ENCODE measurements around the gene OBP2B.
"Not testable (repeated sequence)": the region's sequence is repeated elsewhere in the genome, so short reads cannot be mapped to it uniquely, and the experiment has no call there.

OBP2B gene, protein sequence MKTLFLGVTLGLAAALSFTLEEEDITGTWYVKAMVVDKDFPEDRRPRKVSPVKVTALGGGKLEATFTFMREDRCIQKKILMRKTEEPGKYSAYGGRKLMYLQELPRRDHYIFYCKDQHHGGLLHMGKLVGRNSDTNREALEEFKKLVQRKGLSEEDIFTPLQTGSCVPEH

DNA sequence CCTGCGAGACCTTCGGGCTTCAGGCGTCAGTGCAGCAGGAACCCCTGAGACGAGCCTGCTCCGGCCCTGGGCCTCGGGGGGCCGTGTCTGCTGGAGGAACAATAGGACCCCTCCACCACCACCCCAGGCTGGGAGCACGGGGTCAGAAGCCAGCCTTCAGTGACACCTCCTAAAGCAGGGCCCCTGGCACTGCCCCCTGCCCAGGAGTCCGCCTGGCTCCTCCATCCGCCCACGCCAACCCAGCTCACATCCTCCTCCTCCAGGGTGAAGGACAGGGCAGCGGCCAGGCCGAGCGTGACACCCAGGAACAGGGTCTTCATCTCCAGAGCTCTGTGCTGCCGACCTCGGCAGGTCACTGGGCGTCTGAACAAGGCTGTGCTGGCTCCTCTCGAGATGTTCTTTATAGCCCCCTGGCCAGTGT is at the start of gene OBP2B:
OBP2B (minus strand) TSS at position 371 of the 421 bp plus-strand sequence; CDS start at position 320, 51 bp downstream.
- not testable (repeated sequence) for DNase-seq

DNA sequence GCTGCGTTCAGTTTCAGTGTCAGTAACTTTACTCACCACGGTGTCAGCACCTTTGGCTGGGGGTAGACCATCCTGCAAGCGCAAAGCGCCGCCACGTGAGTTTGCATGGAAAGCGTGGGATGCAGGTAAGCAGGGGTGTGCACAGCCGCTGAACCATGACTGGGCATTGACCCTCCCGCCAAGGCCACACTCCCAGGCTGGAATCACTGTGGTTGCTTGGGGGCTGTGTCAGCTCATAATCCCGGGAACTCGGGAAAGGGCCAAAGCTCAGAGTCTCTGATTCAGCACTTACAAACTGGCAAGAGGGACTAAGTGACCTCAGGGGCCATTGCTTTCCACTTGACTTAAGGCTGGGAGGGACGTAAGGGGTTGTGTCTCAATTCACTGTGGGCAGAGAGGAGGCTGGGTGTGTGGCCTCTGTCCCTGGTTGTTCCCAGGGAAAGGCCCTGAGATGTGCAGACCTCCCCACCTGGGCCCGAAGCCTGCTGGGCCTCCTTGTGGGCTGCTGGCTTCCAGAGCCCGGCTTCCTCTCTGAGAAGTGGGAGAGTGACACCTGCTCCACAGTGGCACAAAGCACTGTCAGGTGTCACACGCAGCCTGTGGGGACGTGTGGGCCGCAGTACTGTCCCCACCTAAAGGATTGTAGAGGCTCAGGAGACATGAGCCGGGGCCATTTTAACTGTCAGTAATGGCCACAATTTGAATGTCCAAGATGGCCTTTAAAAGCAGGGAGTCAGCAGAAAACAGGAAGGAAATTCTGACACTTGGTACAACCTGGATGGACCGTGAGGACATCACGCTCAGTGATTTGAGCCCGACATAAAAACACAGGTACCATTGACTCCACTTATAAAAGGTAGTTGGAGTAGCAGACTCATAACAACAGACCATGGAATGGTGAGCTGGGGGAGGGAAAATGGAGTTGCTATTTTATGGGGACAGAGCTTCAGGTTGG is 49.3 kb upstream of the OBP2B start:
- DNase-seq = no peak

DNA sequence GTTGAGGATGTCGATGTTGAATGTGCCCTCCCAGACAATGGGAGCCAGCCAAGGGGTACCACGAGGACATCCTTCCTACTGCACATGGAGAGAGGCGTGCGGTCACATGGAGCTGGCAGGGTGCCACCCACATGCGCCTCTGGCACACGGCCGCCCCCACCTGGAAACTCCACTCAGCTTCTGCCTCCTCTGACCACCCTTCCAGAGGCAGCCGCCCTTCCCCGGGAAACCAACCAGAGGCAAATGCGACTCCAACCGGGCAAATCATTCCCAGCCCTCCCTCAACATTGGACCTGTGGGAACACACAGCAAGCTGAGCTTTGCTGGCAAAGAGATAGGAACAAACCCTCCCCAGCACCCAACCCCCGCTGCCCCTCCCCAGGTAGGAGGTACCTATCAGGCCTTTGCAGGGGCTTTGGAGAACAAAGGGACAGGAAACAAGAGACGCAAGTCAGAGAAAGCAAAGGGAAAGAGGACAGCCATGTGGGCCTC is 48.5 kb upstream of the OBP2B start:
- no peak for DNase-seq

DNA sequence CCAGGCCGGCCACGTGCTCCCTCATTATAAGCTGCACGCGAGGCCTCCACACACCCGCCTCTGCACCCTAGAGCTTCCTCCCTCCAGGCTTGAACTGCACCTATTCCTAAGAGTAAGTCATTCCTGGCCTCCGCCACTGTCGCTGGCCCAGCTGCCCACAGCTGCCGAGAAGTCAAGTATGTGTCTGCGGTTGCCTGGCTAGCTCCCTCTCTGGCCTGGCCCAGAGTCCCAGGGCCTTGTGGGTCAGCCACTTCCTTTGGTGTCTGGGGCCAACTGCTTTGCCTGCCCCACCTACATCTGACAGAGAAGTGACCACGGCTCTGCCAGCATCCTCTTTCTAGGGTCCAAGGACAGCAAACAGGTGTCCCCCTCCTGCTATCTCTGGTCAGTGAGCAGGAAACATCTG is 47.6 kb upstream of the OBP2B start:
- no peak for DNase-seq

DNA sequence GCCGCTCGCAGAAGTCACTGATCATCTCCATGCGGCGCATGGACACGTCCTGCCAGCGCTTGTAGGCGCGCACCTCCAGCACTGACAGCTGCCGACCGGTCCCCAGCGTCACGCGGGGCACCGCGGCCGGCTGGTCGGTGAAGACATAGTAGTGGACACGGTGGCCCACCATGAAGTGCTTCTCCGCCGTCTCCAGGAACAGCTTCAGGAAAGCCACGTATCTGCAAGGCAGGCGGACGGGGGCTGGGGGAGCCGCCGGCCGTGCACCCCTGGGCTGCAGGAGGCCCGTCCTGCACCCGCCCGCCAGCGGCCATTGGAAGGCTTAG is 47.0 kb upstream of the OBP2B start:
- no peak for DNase-seq

DNA sequence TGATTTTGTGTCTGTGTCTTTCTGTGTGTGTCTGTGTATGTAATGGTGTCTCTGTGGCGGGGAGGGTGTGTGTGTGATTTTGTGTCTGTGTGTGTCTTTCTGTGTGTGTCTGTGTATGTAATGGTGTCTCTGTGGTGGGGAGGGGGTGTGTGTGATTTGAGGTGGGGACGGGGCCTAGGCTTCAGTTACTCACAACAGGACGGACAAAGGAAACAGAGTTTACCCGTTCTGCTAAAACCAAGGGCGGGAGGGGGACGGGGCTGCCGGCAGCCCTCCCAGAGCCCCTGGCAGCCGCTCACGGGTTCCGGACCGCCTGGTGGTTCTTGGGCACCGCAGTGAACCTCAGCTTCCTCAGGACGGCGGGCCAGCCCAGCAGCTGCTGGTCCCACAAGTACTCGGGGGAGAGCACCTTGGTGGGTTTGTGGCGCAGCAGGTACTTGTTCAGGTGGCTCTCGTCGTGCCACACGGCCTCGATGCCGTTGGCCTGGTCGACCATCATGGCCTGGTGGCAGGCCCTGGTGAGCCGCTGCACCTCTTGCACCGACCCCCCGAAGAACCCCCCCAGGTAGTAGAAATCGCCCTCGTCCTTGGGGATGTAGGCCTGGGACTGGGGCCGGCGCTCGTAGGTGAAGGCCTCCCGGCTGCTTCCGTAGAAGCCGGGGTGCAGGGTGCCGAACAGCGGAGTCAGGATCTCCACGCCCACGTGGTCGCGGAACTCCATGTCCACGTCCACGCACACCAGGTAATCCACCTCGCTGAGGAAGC is 46.5 kb upstream of the OBP2B start:
- no peak for DNase-seq

DNA sequence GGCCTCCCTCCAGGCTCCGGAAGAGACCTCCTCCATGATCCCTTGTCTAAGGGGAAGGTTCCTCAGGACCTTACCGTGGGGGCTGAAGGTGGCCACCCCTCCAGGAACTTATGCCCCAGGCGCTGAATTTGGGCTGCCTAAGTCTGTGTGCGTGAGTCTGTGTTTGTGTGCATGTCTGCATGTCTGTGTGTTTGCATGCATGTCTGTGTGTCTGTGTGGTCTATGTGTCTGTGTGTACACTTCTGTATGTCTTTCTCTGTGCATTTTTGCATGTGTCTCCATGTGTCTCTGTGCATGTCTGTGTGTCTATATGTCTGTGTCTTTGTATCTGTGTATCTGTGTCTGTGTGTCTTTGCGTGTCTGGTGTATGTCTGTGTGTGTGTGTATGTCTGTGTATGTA is 45.4 kb upstream of the OBP2B start:
- no peak for DNase-seq

DNA sequence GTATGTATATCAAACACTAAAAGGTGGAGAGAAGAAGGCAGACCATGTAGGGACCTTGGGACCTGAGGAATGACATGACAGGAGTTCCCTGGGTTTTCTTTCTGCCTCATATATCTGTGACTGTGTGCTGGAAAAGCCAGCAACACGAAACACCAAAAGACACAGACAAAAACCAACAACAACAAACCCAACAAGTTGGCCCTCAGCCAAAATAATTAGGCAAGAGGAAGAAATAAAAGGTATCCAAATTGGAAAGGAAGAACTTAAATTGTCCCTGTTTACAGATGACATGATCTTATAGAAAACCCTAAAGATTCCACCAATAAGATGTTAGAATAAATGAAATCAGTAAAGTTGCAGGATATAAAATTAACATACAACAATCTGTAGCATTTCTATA is 44.2 kb upstream of the OBP2B start:
- DNase-seq = no peak

DNA sequence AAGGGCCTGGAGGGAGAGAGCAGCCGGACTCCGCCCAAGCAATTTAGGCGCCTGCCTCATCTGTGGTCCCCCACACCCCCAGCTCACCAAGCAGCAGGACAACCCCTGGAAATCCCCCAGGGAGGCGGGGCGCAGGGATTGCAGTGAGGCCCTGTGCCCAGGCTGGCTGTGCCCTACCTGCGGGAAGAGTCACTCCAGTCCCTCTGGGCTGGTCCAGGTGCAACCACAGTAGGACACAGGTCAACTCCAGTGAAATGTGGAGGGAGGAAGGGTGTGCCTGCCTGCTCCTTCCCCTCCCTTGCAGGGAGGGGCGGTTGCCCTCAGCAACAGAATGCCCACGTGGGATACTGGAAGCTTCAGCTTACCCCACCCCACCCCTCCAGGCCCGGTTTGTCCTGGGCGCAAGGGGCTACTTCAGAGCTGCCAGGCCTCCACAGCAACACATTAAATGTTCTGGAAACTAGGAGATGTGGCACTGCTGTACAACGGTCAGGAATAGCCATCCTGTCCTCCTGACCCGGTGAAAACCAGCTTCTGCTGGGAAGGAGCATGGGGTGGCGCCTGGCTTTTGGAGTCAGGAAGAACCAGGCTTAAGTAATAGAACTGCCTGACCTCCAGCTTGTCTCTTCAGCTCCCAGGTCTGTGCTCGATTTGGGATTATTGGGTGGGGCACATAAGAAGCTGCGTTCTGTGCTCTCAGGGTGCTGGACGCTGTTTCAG is 43.4 kb upstream of the OBP2B start:
- no peak for DNase-seq

DNA sequence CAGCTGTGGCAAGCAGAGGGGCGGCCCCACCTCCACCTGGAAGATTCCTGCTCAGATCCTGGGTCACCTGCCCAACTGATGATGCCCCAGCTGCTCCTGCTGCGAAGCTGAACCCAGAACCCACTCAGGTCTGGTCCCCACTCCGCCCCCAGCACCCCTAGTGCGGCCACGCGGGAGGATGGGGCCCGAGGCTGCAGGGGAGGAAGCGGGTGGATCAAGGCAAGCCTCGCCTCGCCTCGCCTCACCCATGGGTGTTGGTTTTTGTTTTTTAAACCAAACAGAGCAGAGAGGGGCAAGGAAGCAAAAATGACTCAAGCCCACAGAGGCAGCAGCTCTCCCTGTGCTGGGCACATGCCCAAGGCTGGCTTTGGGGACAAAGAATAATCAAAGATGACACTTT is 42.7 kb upstream of the OBP2B start:
- DNase-seq = no peak

DNA sequence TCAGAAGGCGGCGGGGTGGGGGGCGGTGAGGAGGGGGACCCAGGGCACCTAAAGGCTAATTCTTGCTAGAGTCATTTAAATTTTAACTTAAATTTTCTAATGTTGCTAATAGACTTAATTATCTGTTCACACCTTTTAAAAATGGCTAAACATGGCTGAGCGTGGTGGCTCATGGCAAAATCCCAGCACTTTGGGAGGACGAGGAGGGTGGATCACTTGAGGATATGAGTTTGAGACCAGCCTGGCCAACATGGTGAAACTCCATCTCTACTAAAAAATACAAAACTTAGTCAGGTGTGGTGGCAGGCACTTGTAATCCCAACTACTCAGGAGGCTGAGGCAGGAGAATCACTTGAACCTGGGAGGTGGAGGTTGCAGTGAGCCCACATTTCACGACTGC is 42.2 kb upstream of the OBP2B start:
- not testable (repeated sequence) for DNase-seq

DNA sequence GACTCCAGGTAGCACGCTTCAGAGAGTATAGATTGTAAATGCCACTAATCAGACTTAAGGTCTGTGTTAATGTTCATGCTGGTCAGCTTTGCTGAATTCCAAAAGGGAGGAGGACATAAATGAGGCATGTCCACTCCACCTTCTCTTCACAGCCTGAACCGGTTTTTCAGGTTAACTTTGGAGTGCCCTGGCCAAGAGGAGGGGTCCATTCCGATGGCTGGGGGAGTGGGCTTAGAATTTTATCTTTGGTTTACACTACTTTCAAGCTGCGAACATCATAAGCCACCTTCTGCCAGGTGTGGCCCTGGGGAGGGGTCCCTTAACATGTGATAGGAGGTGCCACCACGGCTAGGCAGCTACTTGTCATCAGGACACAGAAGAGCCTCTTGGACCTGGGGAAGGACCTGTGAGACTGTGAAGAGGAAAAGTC is 41.7 kb upstream of the OBP2B start:
- DNase-seq = no peak

DNA sequence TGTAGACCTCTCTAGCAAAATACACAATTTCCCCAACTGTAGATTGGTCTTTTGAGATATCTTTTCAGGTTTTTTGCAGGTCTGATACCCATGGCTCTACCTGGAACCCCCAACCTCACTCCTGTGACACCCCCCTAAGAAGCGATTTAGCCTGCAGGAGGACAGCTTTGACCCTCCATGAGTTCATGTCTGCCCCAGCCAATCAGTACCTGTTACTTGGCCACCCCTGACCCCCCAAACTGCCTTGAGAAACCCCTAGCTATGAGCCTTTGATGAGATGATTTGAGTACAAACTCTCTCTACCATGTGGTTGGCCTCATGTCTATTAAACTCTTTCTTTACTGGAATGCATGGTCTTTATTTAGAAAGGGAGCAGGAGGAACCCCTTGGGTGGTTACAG is 40.3 kb upstream of the OBP2B start:
- no peak for DNase-seq

DNA sequence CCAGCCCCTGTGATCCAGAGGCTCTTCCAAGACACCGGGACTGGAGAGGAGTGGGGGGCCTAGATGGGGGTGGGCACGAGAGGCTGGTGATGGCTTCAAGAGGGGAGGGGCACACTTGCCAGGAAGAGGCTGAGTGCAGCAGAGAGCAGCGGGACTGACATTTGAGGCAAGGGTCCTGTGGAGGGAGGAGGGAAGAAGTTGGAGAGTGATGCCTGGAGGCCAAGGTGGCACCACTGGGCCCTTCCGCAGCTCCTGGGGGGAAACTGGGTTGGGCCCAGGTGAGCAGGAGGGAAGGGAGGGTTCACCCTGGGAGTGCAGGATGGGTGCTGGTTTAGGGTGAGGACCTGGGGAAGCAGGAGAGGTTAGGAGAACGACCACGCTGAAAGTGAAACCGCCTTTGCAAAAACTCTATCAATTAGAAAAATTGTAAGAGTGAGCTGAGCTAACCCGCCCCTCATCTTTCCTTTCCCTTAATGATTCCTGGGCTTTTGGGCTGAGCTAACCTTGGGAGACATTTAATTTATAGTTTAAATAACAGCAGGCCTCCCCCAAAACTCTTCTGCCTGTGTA is 39.8 kb upstream of the OBP2B start:
- no peak for DNase-seq

DNA sequence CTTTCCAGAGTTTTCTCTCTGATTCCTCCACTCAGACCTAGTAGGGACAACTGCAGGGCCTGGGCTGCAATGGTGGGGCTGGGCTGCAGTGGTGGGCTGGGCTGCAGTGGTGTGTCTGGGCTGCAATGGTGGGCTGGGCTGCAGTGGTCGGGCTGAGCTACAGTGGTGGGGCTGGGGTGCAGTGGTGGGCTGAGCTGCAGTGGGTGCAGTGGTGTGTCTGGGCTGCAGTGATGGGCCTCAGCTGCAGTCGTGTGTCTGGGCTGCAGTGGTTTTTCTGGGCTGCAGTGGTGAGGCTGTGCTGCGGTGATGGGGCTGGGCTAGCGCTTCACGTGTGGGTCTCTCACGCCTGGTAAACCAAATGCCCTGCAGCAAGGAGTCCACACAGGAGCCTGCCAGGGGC is 38.6 kb upstream of the OBP2B start:
- no peak for DNase-seq

DNA sequence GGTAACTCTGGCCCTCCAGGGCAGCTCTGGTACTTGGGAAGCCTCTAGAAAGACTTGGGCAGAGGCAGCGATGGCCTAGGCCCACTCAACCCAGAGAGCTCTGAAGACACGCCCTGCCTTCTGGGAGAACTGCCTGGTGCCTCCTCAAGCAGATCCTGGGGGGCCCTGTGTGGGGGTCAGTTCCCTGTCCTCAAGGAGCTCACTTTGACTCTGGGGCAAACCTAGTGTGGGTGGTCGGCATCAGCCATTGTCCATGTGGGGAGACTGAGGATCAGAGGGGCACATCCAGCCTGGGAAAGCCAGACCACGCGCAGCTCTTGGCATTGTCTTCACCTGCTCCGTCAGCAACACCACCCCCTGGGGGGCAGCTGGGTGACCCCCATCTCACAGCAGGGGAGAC is 37.9 kb upstream of the OBP2B start:
- no peak for DNase-seq

DNA sequence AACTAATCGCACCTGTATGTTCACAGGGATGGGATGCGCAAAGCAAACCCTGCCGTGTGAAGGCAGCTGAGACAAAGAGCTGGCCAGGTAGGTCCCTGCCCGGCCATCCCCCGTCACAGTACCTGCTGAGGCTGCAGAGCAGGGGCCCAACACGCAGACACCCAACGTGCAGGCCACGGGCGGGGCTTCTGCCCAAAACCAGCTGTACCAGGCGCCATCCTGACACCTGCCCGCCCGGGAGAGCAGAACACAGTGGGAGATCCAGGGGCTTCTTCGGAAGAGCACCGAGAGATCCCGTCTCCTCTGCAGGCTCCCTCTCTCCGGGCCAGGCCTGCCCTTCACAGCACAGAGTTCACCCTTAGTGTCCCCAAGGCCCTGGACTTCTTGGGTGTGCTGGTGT is 37.5 kb upstream of the OBP2B start:
- DNase-seq = no peak

DNA sequence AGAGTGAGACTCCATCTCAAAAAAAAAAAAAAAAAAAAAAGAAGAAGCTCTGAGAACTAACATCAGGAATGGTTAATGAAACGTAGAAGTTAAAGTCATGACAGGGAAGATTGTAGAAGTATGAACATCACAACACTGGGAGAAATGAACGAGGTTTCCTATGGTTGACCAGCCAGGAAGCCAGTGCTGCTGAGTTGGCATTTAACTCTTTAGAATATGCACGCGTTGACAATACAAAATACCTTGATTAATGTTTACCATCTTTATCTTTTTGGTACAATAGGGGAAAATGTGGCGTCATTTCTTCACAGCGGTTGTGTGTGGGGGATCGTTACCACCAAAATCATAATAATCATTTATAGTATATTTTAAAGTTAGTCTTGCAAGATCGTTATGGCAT is 33.9 kb upstream of the OBP2B start:
- DNase-seq = no peak

DNA sequence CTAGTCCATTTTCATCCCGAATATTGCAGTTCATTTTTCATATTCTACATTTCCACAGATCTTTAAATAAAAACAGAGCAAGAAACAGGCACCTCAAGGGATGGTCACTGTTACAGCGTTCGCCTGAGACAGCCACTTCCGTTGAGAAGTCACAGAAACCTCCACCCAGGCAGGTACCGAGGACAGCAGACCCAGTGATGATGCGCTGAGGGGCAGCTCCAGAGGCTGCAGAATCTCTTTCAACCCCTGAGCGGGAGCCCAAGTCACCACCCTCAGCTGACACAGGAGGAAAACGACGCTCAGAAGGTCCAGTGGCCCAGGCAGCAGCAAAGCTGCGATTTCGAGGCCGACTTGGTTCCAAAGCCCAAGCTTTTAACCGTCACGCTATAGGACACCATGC is 33.2 kb upstream of the OBP2B start:
- no peak for DNase-seq

DNA sequence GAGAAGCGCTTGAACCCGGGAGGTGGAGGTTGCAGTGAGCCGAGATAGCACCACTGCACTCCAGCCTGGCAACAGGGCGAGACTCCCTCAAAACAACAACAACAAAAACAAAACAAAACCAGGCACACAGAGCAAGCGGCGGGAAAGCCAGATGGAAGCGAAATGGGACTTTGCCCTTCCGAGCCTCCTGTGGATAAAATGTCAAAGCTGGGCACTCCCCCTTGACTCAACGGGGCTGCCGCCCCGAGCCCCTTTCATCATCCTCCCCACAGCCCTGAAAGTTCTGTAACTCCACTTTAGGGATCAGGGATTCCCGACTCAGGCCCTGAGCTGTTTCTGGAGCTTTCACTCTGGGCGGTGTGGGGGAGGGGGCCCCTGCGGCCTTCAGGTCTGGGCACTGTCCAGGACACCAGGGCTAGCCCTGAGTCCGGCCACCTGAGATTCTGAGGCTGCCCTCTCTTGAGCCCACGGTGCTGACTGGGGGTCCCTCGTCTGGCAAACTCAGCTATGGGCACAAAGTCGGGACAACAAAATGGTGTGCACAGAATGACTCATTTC is 30.6 kb upstream of the OBP2B start:
- no peak for DNase-seq

DNA sequence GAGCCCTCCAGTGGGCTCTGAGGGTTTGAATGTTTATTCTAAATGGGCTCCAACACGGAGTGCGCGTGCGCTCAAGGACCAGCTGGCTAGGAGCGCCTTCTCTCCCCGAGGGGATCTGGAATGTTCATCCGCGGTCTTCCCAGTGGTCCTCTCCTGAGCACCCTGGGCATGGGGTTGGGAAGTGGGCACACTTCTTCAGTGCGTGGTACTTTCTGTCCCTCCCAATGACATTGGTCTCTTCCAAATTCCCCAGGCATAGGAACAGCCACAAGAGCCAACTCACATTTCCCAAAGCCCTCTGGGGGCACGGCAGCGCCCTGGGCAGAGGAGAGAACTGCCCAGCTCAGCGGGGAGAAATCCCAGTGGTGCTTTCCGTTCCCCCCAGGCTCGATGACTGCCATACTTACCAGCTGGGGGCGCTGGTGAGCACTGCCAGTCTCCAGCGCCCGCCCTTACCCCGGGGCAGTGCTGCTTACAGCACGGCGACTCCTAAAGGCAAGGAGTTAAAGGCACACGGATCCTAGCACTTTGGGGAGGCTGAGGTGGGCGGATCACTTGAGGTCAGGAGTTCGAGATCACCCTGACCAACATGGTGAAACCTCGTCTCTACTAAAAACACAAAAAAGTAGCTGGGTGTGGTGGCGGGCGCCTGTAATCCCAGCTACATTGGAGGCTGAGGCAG is 29.9 kb upstream of the OBP2B start:
- no peak for DNase-seq
